Inflammatory macrophage treated with lipopolysaccharide for 4 hours (primary cell): ENCODE data around the gene UST.
"Not testable (repeated sequence)": the region's sequence is repeated elsewhere in the genome, so short reads cannot be mapped to it uniquely, and the experiment has no call there.

ENCODE experiments used
- DNase-seq: peaks from one replicate; pipeline ENCODE4 v3.0.0-alpha.2; 2020

The UST gene

DNA sequence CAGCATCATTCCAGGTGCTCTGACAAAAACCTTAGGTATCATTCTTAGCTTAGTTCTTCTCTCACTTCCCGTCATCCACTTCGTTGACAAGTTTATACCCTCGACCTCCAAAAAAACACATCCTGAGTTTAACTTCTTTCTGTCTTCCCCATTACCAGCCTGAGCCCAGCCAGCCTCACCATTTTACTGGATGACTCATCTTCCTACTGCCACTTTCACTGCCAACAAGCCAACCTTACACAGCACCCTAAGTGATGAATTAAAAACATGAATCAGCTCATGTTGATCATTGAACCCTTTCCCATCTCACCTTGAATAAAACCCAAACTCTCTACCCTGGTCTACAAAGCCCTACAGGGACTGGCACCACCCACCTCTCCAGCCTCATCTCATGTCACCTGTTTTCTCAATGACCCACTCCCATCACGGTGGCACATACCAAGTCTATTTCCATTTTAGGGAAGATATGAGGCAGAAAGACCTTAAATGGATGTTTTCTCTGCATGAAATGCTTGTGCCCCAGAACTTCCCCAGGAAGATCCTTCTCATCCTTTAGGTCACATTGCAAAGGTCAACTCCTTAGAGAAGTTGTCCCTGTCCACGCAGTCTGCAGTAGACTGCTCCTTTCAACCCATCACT, 9.9 kb upstream of the UST start:
- peak; percentile 28 for DNase-seq

DNA sequence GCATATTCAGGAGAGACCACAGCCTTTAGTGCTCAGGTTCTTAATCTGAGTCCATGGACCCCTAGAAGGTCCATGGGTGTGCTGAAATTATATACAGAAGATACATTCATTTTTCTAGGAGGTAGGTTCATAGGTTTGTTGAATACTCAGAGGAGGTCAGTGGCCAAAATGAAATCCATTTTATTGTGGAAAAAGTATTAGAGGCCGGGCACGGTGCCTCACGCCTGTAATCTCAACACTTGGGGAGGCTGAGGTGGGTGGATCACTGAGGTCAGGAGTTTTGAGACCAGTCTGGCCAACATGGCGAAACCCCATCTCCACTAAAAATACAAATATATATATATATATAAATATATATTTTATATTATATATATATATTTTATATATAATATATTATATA, 9.0 kb upstream of the UST start:
- DNase-seq, result no peak

DNA sequence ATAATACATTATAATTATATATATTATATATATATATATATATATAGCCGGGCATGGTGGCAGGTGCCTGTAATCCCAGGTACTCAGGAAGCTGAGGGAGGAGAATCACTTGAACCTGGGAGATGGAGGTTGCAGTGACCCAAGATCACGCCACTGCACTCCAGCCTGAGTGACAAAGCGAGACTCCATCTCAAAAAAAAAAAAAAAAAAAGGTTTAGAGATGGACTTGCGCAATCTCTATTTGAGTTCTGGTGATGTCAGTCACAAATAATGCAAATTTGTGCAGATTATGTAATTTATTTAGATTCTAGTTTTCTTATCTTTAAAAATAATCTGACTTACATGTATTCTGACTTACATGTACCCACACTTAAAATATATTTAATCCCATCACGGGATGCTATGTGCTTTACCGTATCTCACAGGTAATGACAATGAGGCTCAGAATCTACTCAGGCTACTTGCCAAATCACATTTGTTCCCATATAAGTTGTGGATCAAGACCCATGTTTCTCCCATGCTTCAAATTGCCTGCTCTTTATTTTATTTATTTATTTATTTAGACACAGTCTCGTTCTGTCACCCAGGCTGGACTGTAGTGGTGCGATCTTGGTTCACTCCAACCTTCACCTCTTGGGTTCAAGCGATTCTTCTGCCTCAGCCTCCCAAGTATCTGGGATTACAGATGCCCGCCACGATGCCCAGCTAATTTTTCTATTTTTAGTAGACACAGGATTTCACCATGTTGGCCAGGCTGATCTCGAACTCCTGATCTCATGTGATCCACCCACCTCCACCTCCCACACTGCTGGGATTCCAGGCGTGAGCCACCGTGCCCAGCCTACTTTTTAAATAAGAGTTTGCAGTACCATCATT, 7.6 kb upstream of the UST start:
- DNase-seq, result peak; percentile 29

DNA sequence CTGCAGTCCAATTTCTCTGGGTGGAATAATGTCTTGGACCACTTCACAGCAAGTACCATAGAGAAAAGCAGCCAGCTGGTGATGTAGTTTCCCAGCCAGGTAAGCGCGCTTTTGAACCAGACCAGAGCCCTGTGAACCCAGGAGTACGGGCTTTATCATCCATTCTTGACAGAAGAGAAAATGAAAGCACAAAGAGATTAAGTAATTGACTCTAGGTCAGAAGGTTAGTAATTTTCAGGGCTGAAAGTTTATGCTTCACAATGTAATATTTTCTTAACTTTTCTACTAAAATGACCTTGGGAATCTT, 7.1 kb upstream of the UST start:
- DNase-seq, result peak; percentile 21

DNA sequence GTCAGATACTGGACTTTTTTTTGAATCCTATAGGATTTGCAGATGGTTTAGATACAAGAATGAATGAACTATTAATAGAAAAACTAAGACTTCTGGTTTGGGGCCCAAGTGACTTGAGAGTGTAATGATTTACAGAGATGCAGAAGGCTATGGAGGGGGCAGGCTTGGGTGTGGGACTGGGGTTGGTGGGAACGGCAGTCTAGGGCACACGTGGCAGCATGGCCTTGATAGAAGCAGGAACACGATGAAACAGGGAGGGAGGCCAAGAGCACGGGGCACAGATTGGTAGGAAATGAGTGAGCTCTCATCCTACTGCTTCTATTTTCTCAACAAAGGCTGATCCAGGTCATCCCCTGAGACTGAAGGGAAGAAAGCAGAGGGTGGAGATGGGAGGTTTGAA, 3.4 kb upstream of the UST start:
- DNase-seq, result no peak

DNA sequence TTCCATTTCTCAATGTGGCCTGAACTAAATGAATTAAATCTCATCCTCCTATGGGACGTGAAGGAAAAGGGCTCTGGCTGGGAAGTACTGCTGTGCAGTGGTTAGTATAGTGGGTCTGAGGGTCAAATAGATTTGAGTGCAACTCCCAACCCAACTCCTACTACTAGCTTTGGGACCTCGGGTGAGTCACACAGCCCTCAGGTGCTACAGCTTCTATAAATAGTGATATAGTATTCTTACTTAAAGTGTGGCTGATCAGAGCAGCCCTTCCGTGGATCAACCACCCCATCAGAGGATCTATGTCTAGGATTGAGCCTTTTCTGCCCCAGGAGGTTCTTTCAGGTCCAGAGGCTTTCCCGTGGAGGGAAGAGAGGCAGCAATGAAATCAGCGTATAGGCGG, 904 bp upstream of the UST start:
- DNase-seq, result no peak

DNA sequence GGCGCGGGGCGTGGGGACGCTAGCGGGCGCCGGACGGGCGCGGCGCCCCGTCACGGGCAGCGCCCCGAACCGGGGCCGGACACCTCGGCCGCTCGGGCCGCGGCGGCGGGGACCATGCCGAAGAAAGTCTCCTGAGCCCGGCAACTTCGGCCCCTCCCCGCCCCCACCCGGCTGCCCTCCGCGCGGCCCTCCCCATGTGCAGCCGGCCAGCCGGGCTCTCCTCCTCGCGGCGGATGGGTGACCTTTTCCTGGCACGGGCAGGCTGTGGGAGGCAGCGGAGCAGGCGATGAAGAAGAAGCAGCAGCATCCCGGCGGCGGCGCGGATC, 278 bp downstream of the UST start:
- DNase-seq, result no peak

DNA sequence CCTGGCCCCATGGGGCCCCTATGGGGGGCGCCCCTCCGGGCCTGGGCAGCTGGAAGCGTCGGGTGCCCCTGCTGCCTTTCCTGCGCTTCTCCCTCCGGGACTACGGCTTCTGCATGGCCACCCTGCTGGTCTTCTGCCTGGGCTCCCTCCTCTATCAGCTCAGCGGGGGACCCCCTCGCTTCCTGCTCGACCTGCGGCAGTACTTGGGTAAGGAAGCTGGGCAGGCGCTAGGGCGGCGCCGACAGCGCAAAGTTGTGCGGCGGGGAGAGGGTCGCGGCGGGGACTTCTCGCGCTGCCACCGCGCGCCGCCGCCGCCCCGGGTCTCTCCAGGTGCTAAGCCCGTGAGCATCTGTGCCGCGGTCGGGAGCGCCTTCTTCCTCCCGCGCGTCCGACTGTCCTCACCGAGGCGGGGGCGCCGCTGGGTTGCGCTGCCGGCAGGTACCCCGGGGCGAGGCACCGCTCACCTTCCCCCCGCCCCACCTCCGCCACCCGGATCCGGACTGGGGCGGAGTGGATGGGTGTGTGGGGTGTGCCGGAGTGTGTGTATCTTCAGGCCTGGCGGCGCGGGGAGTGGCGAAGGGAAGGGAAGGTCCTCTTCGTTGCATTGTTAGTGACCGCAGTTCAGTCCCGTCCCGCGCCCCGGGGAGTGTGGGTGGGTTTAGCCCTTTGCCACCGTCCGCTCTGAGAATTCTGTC, 788 bp downstream of the UST start:
- no peak for DNase-seq

DNA sequence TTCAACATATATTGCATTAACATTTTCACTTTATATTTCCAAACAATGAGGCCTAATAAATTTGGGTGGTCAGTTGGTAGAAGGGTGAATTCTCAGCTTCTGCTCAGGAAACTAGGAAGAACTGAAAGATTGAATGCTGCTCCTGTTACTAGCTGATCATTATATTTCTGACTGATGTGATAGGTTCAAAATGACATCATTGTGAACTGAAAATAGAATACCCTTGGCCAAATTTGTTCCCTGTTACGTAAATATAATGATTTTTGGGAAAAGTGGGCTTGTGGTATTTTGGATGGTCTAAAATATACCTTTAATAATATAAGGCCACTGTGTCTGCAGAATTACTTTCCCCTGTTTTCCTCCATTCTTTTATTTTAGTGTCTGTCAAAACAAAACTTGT, 2.8 kb downstream of the UST start:
- no peak for DNase-seq

DNA sequence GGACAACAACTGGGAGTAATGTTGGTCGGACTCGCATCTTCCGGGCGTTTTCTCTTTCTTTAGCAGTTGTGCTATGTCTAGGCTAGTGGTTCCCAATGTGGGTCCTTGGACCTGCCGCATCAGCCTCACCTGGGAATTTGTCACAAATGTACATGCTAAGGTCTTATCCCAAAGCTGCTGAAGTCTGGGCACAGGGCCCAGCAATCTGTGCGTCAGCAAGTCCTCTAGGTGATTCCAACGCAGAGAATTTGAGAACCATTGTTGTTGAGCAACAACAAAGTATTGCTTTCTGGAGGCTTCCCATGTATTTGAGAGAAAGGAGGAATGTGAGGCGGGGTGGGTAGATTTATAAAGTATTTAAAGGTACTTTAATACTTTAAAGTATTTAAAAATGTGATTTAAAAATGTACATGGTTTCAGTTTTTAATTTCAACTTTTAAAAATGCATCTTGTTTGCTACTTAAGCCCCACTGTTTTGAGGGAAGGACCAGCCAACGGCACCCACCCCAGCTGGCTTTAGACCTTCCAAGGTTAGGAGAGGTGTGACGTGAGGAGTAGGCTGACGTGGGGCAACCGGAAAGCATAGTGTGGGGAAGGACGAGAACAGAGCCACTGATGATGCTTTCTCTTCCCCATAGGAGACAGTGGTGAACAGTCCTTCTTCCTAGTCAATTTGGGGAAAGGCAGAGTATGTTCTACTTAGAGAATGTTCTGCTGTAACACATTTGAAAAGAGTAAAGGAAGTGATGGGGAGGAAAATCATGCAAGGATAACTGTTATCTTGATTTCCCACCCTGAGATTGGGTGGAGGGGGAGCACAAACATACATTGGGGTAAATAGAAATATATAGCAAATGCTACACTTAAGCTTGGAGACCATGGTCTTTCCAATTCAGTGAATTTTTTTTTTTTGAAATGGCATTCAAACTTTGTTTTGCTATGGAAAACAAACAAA, 4.3 kb downstream of the UST start:
- DNase-seq, result no peak

DNA sequence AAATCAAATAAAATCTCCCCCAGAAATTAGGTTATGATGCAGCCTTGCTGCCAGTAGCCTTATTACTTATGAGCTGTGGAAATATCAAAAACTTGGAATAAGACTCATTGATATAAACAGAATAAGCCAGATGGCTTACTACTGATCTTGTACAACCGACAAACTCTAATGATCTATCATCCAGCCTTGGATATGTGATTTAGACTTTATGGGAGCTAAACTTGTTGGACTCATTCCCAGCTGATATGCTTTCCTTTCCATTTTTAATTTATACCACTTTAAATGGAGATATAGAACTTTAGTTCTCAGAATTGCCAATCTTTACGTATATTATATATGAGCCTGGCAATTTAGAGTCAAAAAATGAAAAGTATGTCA, 5.0 kb downstream of the UST start:
- no peak for DNase-seq

DNA sequence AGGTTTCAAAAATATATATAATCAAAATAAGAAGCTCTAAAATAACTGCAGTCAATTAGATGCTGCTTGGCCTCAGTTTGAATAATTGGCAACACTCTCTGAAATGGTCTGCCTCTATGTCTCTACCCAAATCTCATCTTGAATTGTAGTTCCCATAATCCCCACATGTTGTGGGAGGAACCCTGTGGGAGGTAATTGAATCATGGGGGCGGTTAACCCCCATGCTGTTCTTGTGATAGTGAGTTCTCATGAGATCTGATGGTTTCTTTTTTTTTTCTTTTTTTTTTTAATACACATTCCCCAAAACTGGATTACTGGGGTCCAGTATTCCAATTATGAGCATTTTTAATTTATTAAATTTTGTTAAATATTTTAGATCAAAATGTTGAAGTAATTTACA, 8.5 kb downstream of the UST start:
- DNase-seq, result not testable (repeated sequence)

DNA sequence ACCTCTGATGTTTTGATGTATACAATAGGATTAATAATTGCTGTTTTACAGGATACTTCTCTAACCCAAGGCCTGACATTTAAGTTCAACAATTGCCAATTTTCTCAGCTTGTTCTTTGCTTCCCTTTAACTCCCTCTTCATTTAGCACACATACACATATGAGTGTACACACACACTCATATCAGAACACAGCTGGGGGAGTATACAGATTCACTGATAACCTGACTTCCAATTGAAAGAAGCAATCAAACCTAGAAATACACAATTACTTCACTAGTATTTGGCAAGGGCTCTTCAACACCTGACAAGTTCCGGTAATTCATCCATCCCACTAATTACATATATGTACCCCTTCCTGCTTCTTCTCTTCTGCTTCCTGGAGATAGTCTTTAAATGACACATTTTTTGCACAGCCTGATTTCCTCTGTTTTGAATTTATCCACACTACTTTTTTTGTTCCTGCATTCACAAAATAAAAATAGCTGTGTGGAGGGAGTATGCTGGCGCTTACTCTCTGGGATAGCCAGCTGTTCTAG, 11.2 kb downstream of the UST start:
- peak; percentile 37 for DNase-seq

DNA sequence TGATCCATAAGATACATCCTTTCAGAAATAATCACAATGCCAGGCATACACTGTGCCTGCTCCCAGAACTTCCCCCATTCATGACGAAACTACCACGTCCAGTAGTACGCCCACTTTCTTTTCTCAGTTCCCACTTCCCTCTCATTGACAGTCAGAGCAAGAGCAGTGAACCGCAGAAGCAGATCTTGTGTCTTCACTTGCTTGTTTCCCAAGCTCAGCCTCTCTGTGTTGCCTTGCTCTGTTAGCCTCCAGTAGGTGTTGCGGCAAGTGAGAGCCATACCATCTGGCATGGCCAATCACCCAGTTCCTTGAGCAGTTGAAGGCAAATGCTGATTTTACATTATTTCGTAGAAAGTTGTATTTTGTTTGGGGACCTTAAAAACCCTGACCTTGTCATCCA, 11.7 kb downstream of the UST start:
- DNase-seq, result peak; percentile 98

DNA sequence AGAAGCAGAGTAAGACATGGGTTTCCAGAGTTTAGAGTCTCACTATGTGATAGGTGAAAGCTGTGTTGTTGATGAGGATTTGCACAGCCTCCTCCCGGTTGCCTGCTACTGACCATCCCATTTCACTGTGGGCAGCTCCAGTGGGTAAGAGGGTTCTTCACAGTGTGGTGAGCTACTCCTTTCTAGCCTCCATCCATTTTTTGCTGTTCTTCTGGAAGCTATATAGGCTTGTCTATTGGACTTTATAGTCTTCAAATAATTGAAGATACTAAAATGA, 13.4 kb downstream of the UST start:
- DNase-seq, result no peak

DNA sequence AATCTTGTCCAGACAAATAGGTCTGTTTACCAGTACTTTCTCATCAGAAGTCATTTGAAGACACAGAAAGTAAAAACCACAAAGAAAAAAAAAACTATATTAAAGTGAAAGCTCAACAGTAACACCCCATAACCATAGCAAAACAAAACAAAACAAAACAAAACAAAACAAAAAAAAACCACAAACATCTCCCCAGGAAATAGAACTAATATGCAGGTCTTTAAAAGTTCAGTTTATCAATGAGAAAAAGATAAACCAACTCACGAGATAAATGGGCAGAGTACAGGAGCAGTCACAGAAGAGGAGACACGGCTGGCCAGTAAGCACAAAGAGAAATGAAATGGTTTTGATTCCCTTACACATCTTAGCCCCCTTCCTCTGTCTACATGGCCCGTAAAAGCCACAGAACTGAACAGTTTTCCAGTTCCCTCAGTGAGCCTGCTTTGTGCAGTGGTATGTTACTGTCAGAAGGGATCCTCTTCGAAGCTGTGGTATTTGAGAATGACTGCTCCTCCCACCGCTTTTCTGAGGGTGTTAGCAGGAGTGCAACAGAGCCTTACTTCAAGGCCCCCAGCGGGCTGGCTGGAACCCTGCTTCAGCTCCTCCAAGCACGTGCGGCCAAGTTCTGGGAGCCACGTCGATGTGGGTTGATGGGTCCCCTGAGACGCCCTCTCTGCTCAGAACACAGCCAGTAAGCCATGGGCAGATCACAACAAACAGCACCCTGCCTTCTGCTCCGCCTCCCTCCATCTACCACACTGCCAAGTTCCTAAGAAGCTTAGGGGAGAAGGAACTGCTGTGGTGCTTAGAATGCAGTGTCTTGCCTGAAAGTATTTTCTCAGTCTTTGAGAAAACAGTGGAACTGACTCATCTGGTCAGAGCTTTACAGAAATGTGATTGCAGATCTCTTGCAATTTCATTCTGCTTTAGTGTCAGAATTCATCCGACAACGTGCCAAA, 14.0 kb downstream of the UST start:
- DNase-seq, result peak; percentile 69

DNA sequence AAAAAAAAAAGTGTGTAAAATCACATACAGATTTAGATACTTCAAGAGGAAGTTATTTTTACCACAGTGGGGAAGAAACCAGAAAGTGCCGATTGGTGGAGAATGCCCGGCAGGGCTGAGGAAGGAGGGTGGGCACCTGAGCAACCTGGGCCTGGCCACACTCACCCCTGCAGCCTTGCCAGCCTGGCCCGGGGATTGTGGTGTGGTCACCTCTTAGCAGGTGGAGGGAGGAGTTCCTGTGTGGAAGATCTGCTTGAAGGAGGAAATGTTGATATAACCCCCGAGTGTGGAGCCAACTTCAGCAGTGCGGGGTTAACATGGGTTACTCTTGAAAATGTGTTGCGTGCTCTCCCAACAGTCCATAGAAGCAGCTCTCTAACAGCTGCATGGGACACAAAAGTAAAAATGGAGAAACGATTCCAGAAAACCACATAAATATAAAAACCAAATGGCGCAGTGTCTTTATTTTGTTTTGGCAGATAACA, 14.7 kb downstream of the UST start:
- no peak for DNase-seq

DNA sequence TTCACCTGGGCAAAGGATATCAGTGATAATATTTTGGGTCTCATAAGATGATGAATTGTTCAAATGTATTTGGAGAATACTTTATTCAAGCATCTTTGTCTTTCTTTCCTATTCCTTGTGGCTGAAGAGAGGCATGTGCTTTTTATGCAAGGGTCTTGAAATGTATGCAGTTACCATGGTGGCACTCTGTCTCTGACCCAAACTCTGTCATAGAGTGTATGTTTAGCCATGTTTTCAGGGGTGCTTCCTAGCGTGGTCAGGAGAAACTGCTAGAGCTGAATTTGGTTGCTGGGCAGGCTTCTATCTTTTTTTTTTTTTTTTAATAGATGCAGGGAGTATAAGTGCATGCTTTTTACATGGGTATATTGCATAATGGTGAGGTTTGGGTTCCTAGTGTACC, 15.4 kb downstream of the UST start:
- DNase-seq, result no peak

DNA sequence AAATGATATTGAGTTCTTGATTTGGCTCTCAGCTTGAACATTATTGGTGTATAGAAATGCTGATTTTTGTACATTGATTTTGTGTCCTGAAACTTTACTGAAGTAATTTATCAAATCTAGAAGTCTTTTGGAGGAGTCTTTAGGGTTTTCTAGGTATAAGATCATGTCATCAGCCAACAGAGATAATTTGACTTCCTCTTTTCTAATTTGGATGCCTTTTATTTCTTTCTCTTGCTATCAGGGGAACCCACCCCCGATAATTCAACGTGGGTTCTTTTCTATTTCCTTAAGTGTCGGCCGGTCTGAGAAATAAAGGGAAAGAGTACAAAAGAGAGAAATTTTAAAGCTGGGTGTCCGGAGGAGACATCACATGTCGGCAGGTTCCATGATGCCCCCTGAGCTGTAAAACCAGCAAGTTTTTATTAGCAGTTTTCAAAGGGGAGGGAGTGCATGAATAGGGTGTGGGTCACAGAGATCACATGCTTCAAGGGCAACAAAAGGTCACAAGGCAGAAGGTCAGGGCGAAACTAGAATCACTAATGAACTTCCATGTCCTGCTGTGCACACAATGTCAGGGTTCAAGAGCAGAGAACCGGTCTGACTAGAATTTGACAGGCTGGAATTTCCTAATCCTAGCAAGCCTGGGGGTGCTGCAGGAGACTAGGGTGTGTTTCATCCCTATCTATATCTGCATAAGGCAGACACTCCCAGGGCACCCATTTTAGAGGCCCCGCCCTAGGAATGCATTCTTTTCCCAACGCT, 17.6 kb downstream of the UST start:
- DNase-seq, result not testable (repeated sequence)

DNA sequence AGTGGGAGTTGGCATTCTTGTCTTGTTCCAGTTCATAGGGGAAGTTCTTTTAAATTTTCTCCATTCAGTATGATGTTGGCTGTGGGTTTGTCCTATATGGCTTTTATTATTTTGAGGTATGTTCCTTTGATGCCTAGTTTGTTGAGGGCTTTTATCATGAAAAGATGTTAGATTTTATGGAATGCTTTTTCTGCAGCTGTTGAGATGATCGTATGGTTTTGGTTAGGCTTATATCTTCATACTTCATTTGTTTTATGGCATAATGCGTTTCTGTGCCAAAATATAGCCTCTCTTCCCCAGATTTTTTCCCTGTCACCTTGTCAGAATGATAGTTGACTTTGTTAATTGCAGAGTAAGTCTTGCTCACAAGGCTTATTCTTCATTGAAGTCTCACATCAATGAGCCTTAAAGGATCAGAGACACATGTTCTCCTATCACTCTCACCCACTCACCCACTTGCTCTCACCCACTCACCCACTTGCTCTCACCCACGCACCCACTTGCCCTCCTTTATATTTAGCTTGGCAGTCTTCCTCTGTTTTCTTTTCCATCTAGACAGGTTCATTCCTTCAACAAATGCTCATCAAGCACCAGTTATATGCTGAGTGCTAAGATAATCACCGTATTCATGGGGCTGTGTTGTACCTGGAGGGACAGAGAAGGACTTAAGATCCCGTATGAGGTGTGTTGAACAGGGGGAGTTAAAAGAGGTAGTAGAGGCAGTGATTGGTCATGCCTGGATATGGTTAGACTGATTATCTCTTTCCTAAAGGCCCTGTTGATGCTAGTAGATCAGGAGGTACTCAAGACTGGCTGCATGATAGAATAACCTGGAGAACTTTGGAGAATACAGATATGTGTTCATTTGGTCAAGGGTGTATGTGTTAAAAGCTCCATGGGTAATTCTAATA, 19.3 kb downstream of the UST start:
- DNase-seq, result no peak
